ENCODE data around the gene MMP14. TPM values are rescaled to one million over a fixed set of nuclear protein-coding genes. Genes with fewer than 3 reads are reported as not detected.

MMP14 gene
- total and polyA plus RNA-seq, 12 donors, result 15.5 to 161 (median 71.1) TPM

- no peak for TF ChIP-seq POLR2A (IDR thresholded peaks at IDR 0.05)
- no peak for TF ChIP-seq CTCF (IDR thresholded peaks at IDR 0.05)
- H3K9me3 ChIP-seq (replicated peaks in 1 of 3), result no peaks in the 10 kb centered on the region
- H3K27ac ChIP-seq, result no peak overlapping the region
- peaks cover 0 to 4% of the 10 kb centered on the region in 2 donors for H3K4me1 ChIP-seq (replicated peaks in 1 of 2)
- H3K27me3 ChIP-seq, result no peaks in the 10 kb centered on the region
- no peaks in the 10 kb centered on the region for H3K36me3 ChIP-seq (replicated peaks in 1 of 2)
- no peak for DNase-seq
- no peak overlapping the region for H3K4me3 ChIP-seq
- 40 to 41% (median 40%) methylated on average over 5 of the region's 5 CpGs for WGBS, 4 donors
- intact Hi-C loops (cut with DNase I), result no loop called here
These were observed 39.1 kb upstream of the MMP14 start for GRCh38 chr14:22797017-22797917.

GRCh38 chr14:22798528-22798927, 37.9 kb upstream of the MMP14 start:
- no peak overlapping the region for H3K27ac ChIP-seq
- TF ChIP-seq CTCF (IDR thresholded peaks at IDR 0.05), result no peak
- no peak for TF ChIP-seq POLR2A (IDR thresholded peaks at IDR 0.05)
- intact Hi-C loops (cut with DNase I), result no loop called here
- no peak overlapping the region for H3K4me3 ChIP-seq
- 56 to 59% (median 59%) methylated on average over 2 of the region's 2 CpGs for WGBS, 4 donors
- no peak for DNase-seq
- no peaks in the 10 kb centered on the region for H3K36me3 ChIP-seq (replicated peaks in 1 of 2)
- H3K9me3 ChIP-seq (replicated peaks in 1 of 3), result no peaks in the 10 kb centered on the region
- H3K4me1 ChIP-seq (replicated peaks in 1 of 2), result peaks cover 0 to 4% of the 10 kb centered on the region in 2 donors
- no peaks in the 10 kb centered on the region for H3K27me3 ChIP-seq

- Histone ChIP-seq H3K36me3 (replicated peaks in 1 of 2) (no peaks in the 10 kb centered on the region), H3K9me3 (replicated peaks in 1 of 3) (no peaks in the 10 kb centered on the region), H3K4me1 (replicated peaks in 1 of 2) (peaks cover 0 to 4% of the 10 kb centered on the region in 2 donors), H3K27ac (no peak overlapping the region), H3K4me3 (no peak overlapping the region), H3K27me3 (no peaks in the 10 kb centered on the region)
- 78 to 89% (median 79%) methylated on average over 10 of the region's 10 CpGs for WGBS, 4 donors
- TF ChIP-seq POLR2A (IDR thresholded peaks at IDR 0.05), result no peak
- no peak for TF ChIP-seq CTCF (IDR thresholded peaks at IDR 0.05)
- no peak for DNase-seq
- intact Hi-C loops (cut with DNase I), result no loop called here
These were observed 36.0 kb upstream of the MMP14 start for GRCh38 chr14:22800346-22800745.

GRCh38 chr14:22801716-22802115, 34.7 kb upstream of the MMP14 start:
- no peak for DNase-seq
- H3K36me3 ChIP-seq (replicated peaks in 1 of 2), result no peaks in the 10 kb centered on the region
- no peak overlapping the region for H3K4me3 ChIP-seq
- intact Hi-C loops (cut with DNase I), result no loop called here
- peaks cover 0 to 4% of the 10 kb centered on the region in 2 donors for H3K4me1 ChIP-seq (replicated peaks in 1 of 2)
- WGBS, 4 donors, result 81 to 84% (median 82%) methylated on average over 8 of the region's 8 CpGs
- no peaks in the 10 kb centered on the region for H3K27me3 ChIP-seq
- no peak overlapping the region for H3K27ac ChIP-seq
- H3K9me3 ChIP-seq (replicated peaks in 1 of 3), result no peaks in the 10 kb centered on the region
- TF ChIP-seq CTCF (IDR thresholded peaks at IDR 0.05), result no peak
- TF ChIP-seq POLR2A (IDR thresholded peaks at IDR 0.05), result no peak

All from adrenal gland (tissue), 12 donors.